Hematopoietic multipotent progenitor cell (in vitro differentiated cells): Measurements from ENCODE around the gene TBL1X. TPM values are rescaled to one million over a fixed set of nuclear protein-coding genes. Genes with fewer than 3 reads are reported as not detected.

Experiments
- DNase-seq, 3 donors: peaks; one replicate each; pipeline ENCODE4 v3.0.0-alpha.2; 2011 to 2015; ENCODE audit warnings: low read depth in 2 of 3, low spot score in 2 of 3
- total RNA-seq: library from RNA; depleted of rRNA; stranded (reverse); fragments of >200 nt; gene quantifications from one replicate; pipeline ENCODE4 v1.2.3, GENCODE V29; 2012

Gene TBL1X
- total RNA-seq, 1 donor, result 12.4 TPM

DNA sequence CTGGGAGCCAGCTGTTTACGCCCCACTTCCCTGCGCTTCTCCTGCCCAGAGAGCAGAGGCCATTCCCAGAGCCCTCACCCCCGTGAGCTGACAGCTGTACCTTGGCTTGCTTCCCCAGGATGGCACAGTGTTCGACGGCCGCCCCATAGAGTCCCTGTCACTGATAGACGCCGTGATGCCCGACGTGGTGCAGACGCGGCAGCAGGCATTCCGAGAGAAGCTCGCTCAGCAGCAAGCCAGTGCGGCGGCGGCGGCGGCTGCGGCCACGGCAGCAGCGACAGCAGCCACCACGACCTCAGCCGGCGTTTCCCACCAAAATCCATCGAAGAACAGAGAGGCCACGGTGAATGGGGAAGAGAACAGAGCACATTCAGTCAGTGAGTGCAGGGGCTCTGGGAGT lies 223.0 kb downstream of the TBL1X start:
- DNase-seq, result no peak

DNA sequence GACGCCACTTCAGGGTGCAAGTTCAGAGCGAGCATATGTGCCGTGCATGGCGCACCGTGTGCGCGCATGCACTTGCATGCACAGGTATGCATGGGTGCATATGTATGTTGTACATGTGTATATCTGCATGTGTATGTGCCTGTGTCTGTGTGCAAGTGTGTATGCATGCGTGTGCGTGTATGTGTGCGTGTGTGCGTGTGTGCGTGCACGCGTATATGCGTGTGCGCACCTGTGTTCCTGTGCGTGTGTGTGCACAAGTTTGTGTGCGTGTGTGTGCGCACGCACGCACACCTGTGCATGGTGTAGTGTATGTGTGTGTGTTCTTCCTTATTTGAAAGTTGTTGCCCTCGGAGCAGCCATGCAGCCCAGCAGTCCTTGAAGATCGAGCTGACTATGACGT lies 224.0 kb downstream of the TBL1X start:
- DNase-seq, result no peak

DNA sequence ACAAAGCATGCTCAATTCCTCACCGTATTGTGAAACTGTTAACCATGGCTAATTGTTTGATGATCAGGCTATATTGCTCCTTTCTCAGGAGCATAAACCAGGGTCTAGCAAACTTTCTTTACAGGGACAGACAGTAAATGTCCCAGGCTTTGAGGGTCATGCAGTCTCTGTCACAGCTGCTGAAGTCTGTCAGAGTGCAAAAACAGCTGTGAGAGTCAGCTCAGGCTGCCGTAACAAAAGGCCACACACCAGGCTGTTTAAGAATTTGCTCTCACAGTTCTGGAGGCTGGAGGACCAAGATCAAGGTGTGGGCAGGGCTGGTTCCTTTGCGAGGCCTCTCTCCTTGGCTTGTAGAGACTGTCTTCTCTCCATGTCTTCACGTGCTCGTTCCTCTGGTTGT lies 225.2 kb downstream of the TBL1X start:
- no peak for DNase-seq

DNA sequence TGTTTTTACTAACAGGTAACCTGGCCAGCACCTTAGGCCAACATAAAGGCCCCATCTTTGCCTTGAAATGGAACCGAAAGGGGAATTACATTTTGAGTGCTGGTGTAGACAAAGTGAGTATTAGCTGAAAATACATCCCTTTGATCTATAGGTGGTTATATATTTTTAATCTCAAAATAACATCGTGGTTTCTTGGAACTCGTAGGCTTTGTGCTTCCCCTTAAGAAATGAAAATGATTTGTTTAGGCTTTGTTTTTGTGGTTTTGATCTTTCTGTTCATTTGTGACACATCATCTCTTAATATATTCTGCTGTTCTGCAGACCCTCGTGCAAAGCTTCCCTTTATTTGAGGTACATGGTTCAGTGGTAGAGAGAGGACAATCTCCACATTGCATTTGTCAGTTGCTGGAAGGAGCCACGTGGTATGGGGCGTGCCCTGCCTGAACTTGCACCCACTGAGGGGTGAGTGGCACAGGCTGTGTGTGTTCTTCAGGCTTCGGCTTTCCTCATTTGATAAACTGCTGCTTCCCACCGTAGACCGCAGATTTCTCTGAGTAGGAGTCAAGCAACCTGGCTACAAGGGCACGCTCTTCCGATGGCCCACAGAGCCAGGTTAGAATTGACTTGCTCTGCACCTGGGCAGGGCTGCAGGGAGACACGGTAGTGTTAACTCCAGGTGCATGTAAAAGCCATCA lies 228.6 kb downstream of the TBL1X start:
- no peak for DNase-seq

DNA sequence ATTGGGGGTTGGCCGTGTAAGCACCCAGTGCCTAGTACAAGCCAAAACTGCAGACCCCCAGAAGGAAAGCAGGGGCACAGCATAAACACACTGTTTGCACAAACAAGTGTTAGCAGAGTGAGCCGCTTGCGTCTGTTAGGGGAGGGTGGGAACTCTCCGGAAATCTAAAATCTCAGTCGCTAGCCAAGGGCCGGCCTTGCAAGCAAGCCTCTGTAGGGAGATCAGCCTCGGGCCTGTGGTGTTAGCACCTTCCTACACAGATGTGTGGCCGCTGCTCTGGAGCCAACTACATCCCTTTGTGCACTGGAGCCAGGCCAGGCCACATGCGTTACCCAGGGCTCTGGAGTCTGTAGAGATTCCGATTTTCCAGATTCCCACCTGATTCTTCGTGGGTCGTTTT lies 233.7 kb downstream of the TBL1X start:
- DNase-seq, result no peak

DNA sequence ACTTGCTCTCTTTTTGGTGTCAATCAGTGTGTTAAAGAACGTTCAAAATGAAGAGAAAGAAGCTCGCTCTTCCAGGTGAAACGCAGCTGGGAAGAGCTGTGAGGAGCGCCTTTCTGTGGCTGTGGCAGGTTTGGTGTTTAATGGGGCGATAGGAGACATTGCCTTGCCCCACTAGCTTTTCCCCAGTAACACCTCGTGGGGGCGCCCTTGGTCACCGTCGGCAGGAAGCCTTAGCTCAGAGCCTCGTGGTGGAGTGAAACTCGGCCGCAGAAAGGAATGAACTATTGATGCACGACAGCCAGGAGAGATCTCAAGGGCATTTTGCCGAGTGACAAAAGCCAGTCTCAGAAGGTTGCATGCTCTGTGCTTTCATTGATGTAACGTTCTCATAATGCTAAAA lies 235.7 kb downstream of the TBL1X start:
- no peak for DNase-seq

DNA sequence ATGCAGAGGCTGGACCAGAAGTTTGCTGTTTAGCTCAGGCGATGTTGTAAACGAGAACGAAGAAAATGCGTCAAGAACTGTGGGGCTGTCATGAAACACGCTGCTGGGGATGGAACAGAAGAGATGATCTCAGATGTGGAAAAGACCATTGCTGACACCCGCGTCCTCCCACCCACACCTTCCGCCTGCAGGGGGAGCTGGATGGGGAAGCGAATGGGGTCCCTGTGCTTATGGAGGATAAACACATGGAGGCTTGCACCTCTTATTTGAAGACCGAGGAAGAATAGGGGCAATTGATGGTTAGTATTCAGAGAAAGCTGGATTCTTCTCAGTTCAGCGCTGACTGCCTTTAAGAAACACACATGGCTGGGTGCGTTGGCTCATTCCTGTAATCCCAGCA lies 236.9 kb downstream of the TBL1X start:
- no peak for DNase-seq

DNA sequence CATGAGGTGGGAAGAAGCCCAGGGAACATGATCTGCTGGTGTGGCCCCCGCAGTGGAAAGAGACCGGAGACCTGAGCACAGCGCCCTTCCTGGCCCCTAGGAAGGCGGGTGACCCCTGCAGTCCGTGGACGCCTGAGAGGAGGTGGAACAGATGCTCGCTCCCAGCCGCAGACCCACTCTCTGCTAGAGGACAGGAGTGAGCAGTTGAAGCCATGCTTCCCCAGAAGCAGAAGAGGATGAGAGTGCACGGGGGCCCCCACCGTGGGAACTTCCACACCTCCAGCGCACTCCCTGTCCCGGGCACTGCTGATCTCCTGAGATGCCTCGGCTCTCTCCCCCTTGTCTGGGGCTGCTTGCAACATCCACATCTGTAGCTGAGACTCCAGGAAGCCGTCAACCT lies 238.5 kb downstream of the TBL1X start:
- no peak for DNase-seq

DNA sequence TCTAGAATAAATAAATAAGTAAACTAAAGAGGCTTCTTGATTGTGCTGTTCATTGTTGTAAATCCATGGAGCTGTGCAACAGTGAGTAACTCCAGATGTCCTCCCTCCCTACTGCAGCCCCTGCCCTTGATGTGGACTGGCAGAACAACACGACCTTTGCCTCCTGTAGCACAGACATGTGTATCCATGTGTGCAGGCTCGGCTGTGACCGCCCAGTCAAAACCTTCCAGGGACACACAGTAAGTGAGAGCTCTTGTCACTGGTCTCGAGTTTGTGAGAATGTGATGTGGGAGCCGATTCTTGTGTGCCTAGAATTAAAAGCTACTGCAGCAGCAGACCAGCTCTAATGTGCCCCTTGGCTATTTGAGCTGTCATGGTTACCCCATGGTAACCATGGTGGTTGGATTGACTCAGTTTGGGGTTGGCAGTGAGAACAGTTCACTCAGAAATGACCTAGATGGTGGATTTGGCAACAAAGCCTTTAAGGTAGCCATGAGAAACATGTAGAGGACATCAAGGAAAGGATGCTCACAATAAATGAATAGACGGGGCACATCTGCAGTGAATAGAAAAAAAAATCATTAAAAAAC lies 240.1 kb downstream of the TBL1X start:
- no peak for DNase-seq

DNA sequence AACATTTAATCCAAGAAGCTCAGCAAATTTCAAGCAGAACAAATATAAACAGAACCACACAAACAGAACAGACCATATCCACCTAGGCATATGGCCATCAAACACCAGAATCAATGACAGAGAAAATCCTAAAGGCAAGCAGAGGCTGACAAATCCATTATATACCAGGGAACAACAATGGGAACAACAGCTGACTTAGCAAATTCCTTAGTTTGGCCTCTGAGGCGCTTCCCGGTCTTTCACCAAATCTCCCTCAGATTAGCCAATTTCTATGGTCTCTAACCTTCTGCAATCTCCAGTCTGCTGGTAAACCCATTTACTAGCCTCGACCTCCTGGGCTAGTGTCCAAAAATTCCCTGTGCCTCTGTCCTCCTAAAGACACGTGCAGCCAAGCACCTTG lies 241.6 kb downstream of the TBL1X start:
- DNase-seq, result no peak

DNA sequence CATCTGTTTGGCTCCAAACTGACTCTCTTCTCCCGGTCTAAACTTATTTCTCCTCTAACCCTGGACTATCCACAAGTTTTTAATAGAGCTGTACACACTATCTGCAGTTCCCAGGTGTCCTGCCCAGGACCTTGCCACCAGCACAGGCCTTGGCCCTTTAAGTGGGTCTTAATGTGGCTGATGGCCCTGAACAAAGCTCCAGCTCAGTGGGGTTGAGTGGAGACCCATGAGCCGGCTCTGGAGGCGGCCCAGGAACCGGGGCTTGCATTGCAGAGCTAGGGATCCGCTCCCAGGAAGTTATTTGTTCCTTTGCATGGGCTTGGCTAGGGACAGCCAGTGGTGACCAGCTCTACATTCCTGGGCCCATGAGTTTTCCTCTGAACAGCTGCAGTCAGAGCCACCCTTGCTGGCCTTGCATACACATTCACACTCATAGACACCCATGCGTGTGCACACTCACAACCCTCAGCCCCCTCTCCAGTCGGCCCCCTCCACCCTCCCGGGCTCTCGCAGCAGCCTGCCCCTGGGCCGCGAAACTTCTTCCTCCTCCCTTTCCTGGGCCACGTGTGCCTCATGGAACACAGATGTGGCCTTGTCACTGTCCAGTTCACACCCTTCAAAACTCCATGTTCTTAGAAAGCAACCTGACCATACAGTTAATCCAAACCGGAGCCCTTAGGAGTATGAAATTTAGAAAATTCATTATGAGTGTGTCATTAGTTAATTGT lies 242.6 kb downstream of the TBL1X start:
- no peak for DNase-seq

DNA sequence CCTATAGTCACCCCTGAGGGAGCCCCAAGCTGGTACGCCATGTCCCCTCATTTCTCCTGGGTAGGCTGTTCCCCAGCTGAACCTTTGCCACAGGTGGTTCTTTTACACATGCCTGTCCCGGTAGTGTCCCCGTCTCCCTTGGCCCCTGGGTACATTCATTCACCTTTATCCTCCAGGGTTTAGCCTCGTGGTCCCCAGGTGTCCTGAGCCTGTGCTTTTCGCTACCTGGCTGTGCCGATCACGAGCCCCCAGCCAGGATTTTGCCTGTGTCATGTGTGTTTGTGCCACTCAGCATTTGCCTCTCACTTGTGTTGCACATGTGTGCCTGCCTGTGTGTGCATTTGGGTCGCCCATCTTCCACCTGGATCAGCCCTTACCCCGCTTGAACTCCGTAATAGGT lies 243.2 kb downstream of the TBL1X start:
- DNase-seq, result no peak

DNA sequence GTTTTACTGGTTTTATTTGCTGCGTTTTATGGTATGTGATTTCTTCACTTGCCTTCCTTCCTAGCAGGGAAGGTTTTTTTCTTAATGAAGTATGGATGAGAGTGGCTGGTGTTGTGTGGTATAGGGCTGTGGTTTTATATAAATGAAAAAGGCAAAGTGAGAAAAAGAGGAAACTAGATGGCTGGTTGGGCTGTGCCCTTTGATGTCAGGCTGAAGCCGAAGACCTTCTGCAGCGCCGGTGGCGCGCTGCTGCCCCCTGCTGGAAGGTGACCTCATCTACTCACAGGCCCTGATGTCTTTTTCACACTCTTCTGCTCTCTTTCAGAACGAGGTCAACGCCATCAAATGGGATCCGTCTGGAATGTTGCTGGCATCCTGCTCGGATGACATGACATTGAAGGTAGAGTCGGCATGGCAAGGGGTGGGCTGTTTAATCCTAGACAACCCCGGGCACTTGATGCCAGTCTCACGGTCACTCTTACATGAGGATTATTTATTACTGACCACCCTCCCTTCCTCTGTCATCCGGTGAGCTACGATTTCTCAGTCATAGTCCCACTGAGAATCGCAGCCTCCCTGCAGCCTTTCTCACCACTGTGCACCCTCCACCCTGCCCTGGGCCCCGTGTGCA lies 244.2 kb downstream of the TBL1X start:
- peak; percentile 75 to 89 (median 76) for DNase-seq

DNA sequence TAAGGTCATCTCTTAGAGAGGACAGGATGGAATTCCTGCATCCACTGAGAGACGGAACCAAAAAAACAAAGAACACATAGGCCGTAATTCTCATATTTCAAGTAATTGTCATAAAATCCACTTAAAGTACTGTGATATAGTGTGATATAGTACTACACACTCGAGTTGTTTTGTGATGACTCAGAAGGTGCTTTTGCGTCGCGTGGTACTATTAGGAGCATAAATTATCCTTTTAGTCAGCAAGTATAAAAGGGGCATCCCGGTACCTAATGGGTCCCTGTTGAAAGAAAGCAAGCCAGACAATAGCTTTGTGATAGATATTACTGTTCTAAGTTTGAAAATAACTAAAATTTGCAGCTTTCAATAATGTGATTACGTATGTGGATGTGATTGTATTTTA lies 245.5 kb downstream of the TBL1X start:
- no peak for DNase-seq

DNA sequence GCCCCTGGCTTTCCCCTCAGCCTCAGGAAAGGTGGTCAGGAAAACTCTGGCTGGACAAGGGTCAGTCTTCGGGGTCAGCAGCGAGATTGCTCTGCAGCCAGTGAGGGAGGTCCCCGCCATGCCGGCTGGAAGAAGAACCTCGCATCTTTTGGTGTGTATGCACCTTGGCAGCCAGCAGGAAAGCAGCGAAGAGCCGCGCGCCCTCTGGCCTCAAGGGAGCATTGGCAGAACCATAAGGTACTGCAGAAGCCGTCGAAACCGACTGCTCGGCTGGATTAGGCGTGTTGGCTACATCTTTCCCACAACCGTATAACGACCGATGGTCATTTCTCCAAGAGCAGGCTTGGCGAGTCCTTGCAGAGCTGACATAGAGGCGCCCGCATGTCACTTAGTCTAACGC lies 252.5 kb downstream of the TBL1X start:
- DNase-seq, result no peak

DNA sequence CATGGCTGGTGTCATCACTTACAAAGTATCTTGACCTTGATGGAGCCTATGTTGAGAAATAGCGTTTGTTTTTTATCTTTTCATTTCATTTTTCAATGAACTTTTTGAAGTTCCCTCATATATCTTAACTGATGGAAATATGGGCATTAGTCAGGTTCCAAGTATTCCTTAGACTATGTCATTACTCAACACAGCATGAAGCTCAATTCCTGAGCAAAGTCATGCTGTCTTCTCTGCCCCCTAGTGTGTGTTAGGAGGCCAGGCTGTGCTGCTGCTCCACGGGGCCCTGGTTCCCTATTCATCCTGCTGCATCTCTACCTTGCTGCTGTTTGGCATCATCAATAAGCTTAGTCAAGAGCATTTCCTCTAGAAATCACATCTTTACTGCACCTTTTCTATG lies 259.9 kb downstream of the TBL1X start:
- DNase-seq, result no peak

DNA sequence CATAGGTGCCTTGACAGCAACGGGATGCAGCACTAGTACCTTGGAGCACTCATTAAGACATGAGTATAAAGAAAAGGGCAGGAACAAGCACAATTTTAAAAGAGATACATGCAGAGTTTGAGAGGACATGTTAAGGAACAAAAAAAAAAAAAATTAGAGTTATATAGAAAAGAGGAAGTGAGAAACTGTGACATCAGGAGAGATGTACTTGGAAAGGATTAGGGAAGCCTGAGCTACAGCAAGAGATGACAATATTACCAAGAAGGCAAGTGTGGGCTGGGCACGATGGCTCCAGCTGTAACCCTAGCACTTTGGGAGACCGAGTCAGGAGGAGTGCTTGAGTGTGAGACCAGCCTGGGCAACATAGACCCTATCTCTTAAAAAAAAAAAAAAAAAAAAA lies 263.4 kb downstream of the TBL1X start:
- DNase-seq, result peak in 1 of 3 donors; percentile 25

DNA sequence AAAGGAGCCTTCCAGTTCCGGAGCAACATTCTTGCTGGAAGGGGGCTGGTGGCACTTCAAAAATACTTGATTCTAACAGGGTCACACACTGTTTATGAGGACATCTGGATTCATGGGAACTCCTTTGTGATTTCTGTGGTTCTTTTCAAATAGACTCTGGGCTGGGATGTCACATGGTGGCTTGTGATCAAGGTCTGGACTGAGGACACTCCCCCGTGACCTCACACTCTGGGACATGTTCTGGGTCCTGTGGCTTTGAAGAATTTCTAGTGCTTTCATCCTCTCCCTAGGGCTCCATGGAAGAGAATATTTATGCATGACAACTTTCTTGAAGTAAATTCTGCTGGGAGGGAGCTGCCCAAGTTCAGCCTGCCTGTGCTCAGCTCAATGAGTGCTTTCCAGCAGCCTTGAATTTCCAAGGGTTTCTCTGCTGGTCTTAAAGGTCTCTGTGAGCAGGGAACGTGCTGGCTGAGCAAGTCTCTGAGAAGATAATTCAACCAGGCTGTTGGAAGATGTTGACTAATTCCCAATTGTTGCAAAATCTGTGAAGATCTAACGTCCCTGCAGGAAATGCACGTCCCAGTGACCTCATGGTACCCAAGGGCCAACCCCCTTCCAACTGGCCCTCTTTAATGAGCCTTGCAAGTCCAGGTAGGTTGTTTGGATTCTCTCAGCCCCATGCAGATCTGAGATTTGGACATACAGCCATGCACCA lies 264.5 kb downstream of the TBL1X start:
- no peak for DNase-seq

DNA sequence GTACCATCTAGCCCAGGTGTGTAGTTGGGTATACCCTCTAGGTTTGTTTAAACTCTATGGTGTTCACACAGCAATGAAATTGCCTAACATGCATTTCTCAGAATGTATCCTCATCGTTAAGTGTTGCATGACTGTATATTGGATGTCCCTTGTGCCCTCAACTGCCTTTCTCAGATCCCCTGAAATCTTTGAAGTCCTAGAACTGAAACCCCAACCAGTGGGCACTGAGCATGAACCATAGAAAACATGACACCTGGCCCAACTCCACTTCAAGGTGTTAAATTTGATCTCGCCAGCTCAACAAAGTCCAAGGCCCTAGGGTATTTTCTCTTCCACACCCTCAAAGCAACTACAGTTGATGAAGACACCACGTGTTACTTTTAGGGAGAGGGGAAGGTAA lies 265.2 kb downstream of the TBL1X start:
- no peak for DNase-seq

DNA sequence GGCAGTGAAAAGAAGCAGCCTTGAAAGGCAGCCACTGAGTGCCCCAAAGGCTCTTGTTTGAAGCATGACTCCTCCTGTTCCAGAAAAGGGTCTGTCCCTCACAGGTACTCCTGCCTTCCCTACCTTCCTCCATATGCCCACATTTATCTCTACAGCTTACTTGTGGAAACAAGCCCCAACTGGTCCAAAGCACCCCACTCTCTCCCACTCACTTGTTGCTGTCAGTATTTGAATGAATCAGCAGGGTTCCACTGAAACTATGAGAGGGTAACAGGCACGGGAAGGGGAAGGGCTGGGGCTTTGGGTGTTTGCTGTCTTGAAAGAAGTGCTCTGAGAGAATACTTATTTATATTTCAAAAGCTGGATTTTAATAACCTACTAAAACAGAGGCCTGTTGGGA lies 265.9 kb downstream of the TBL1X start:
- DNase-seq, result no peak

DNA sequence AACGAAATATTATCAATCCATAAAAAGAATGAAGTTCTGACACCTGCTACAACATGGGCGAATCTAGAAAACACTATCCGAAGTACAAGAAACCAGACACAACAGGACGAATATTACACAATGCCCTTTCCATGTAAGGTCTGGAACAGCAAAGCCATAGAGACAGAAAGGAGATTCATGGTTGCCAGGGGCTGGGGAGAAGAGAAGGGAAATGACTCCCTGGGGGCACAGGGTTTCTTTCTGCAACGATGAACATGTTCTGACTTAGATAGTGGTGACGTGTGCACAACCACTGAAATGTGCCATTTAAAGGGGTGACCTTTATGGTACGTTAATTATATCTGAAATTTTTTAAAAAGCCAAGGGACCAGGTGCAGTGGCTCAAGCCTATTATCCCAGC lies 272.5 kb downstream of the TBL1X start:
- DNase-seq, result no peak
